H1 (cell line): Measurements from ENCODE around the gene LPP. TPM values are rescaled to one million over a fixed set of nuclear protein-coding genes. Genes with fewer than 3 reads are reported as not detected.

ENCODE experiments used
- CTCF ChIA-PET: fragments of 300-600 bp; sonication (Branson Sonifier 250); formaldehyde crosslinking; loops from one replicate; lab custom pipeline; 2021; ENCODE audit not compliant: partially characterized antibody; lab: Charles Lee
- POLR2A ChIA-PET: fragments of 300-600 bp; sonication (Branson Sonifier 250); formaldehyde crosslinking; loops from one replicate; lab custom pipeline; 2021; ENCODE audit warnings: inconsistent platforms; ENCODE audit not compliant: partially characterized antibody; lab: Charles Lee
- DNase-seq, 2 experiments: peaks; one replicate each; pipeline versions ENCODE4 v3.0.0 to v3.0.0-alpha.2; 2010 to 2022; ENCODE audit warnings: low spot score in 2 of 2, low read depth in 1 of 2, mixed read lengths in 1 of 2
- FAIRE-seq: peaks from 2 replicates; lab custom pipeline; 2011; peaks lifted over from hg19 to GRCh38; lab: Jason Lieb, UNC
- H2AFZ ChIP-seq: 2 replicates; pipeline ENCODE4 v1.8.1; 2012; ENCODE audit warnings: low read length, inconsistent platforms
- H2AK5ac ChIP-seq: 2 replicates; pipeline ENCODE4 v1.6.1; 2013; ENCODE audit warnings: low read depth, low read length
- H2BK120ac ChIP-seq: replicated peaks from 2 replicates; pipeline ENCODE3; 2013; ENCODE audit warnings: low read depth, low read length, inconsistent platforms
- H2BK12ac ChIP-seq: 2 replicates; pipeline ENCODE4 v1.6.1; 2013; ENCODE audit warnings: low read depth, low read length
- H2BK15ac ChIP-seq: 2 replicates; pipeline ENCODE4 v1.6.1; 2013; ENCODE audit warnings: low read length
- H2BK20ac ChIP-seq: 2 replicates; pipeline ENCODE4 v1.6.1; 2013; ENCODE audit warnings: low read length
- H2BK5ac ChIP-seq: 2 replicates; pipeline ENCODE4 v1.6.1; 2013; ENCODE audit warnings: low read depth, low read length
- H3K14ac ChIP-seq: 2 replicates; pipeline ENCODE4 v1.6.1; 2013; ENCODE audit warnings: inconsistent platforms; ENCODE audit not compliant: insufficient read length
- H3K18ac ChIP-seq: 2 replicates; pipeline ENCODE4 v1.6.1; 2013; ENCODE audit warnings: low read length; ENCODE audit errors: extremely low read depth
- H3K23ac ChIP-seq: 2 replicates; pipeline ENCODE4 v1.6.1; 2013; ENCODE audit warnings: inconsistent platforms; ENCODE audit not compliant: insufficient read length
- H3K23me2 ChIP-seq: 2 replicates; pipeline ENCODE4 v1.6.1; 2013; ENCODE audit warnings: low read depth, low read length
- H3K27ac ChIP-seq: 2 replicates; pipeline ENCODE4 v1.6.1; 2011; ENCODE audit warnings: low read depth, low read length, inconsistent platforms
- H3K27me3 ChIP-seq, 4 experiments: replicated peaks in 1 of 4; 1 replicate in 1 of 4; 2 replicates in 3 of 4; pipeline versions ENCODE4 v1.6.1 to v1.8.1; 2011 to 2013; ENCODE audit warnings: low read length in 3 of 4, mild to moderate bottlenecking in 3 of 4, inconsistent platforms in 2 of 4, mixed read lengths in 2 of 4, moderate library complexity in 1 of 4; ENCODE audit not compliant: control insufficient read depth in 3 of 4, insufficient read depth in 3 of 4; ENCODE audit errors: extremely low read depth in 1 of 4
- H3K36me3 ChIP-seq, 4 experiments: 2 replicates each; pipeline versions ENCODE4 v1.6.1 to v1.8.1; 2011 to 2013; ENCODE audit warnings: mild to moderate bottlenecking in 4 of 4, low read length in 3 of 4, moderate library complexity in 2 of 4, control low read depth in 1 of 4, inconsistent platforms in 1 of 4; ENCODE audit not compliant: insufficient read depth in 4 of 4, control insufficient read depth in 2 of 4
- H3K4ac ChIP-seq: replicated peaks from 2 replicates; pipeline ENCODE3; 2013; ENCODE audit warnings: low read length, low read depth, mixed read lengths, inconsistent platforms; ENCODE audit not compliant: insufficient read length
- H3K4me1 ChIP-seq, 4 experiments: replicated peaks in 1 of 4; 1 replicate in 1 of 4; 2 replicates in 3 of 4; pipeline versions ENCODE4 v1.6.1 to v1.8.1; 2011 to 2013; ENCODE audit warnings: low read length in 3 of 4, inconsistent platforms in 2 of 4, mixed read lengths in 1 of 4; ENCODE audit not compliant: insufficient read depth in 4 of 4, control insufficient read depth in 3 of 4
- H3K4me2 ChIP-seq, 2 experiments: 2 replicates each; pipeline versions ENCODE4 v1.6.1 to v1.8.1; 2011 to 2013; ENCODE audit warnings: low read depth in 2 of 2, low read length in 2 of 2, control low read depth in 1 of 2, inconsistent platforms in 1 of 2, mild to moderate bottlenecking in 1 of 2; ENCODE audit not compliant: insufficient read depth in 1 of 2
- H3K4me3 ChIP-seq, 4 experiments: fragments of 200-600, 300-600 bp in 1 of 4; sonication (generic), shearing (Covaris generic), sonication (Bioruptor Twin) in 1 of 4; 2 replicates each; pipeline versions ENCODE4 v1.5.1 to v1.8.1; 2011 to 2016; ENCODE audit warnings: low read length in 4 of 4, low read depth in 3 of 4, control low read depth in 2 of 4, inconsistent platforms in 2 of 4, mild to moderate bottlenecking in 2 of 4, mixed read lengths in 1 of 4, moderate library complexity in 1 of 4; ENCODE audit not compliant: insufficient read depth in 2 of 4; ENCODE audit errors: extremely low read depth in 1 of 4
- H3K56ac ChIP-seq: replicated peaks from 2 replicates; pipeline ENCODE3; 2013; ENCODE audit warnings: low read depth, mild to moderate bottlenecking, mixed read lengths, low read length, inconsistent platforms; ENCODE audit not compliant: insufficient read length
- H3K79me1 ChIP-seq: 2 replicates; pipeline ENCODE4 v1.6.1; 2013; ENCODE audit warnings: low read depth, low read length, control low read depth
- H3K79me2 ChIP-seq, 2 experiments: 2 replicates each; pipeline versions ENCODE4 v1.6.1 to v1.8.1; 2012 to 2013; ENCODE audit warnings: low read length in 2 of 2, mild to moderate bottlenecking in 2 of 2, inconsistent platforms in 1 of 2; ENCODE audit not compliant: insufficient read depth in 2 of 2, control insufficient read depth in 1 of 2
- H3K9ac ChIP-seq, 4 experiments: replicated peaks in 1 of 4; 1 replicate in 1 of 4; 2 replicates in 3 of 4; pipeline versions ENCODE4 v1.6.1 to v1.8.1; 2011 to 2013; ENCODE audit warnings: low read depth in 3 of 4, low read length in 3 of 4, control low read depth in 2 of 4, mild to moderate bottlenecking in 2 of 4, moderate library complexity in 2 of 4, inconsistent platforms in 1 of 4; ENCODE audit errors: extremely low read depth in 1 of 4
- H3K9me3 ChIP-seq, 2 experiments: 2 replicates each; pipeline versions ENCODE4 v1.6.1 to v1.8.1; 2012 to 2013; ENCODE audit warnings: mild to moderate bottlenecking in 2 of 2, moderate library complexity in 2 of 2, control low read depth in 1 of 2, inconsistent platforms in 1 of 2, low read depth in 1 of 2, low read length in 1 of 2, mixed read lengths in 1 of 2; ENCODE audit not compliant: insufficient read depth in 2 of 2
- H4K20me1 ChIP-seq, 2 experiments: replicated peaks in 1 of 2; 2 replicates each; pipeline versions ENCODE3 to v1.8.1; 2011 to 2013; ENCODE audit warnings: inconsistent platforms in 2 of 2, low read length in 2 of 2, mild to moderate bottlenecking in 1 of 2; ENCODE audit not compliant: insufficient read depth in 2 of 2, control insufficient read depth in 1 of 2
- H4K5ac ChIP-seq: 2 replicates; pipeline ENCODE4 v1.6.1; 2013; ENCODE audit warnings: low read length, low read depth, mixed read lengths, inconsistent platforms; ENCODE audit not compliant: insufficient read length
- H4K8ac ChIP-seq: 2 replicates; pipeline ENCODE4 v1.8.0; 2013; ENCODE audit warnings: mild to moderate bottlenecking, moderate library complexity, low read length, inconsistent platforms; ENCODE audit not compliant: insufficient read depth; ENCODE audit errors: extremely low read depth
- H4K91ac ChIP-seq: replicated peaks from 2 replicates; pipeline ENCODE3; 2013; ENCODE audit warnings: low read length, mixed read lengths, inconsistent platforms; ENCODE audit not compliant: insufficient read length
- CEBPB ChIP-seq: IDR thresholded peaks from 2 replicates; pipeline ENCODE4 v1.6.1; 2012; ENCODE audit warnings: low read depth, low read length
- CHD1 ChIP-seq: IDR thresholded peaks from 2 replicates; pipeline ENCODE4 v1.6.1; 2012; ENCODE audit warnings: low read depth, low read length, improper control_type of control experiment
- CHD2 ChIP-seq: IDR thresholded peaks from 2 replicates; pipeline ENCODE4 v1.6.1; 2012; ENCODE audit warnings: low read length, improper control_type of control experiment
- EGR1 ChIP-seq: IDR thresholded peaks from 2 replicates; pipeline ENCODE4 v1.6.1; 2011; ENCODE audit warnings: low read depth, low read length, borderline replicate concordance
- EZH2 ChIP-seq: fragments of 200-600 bp; sonication (generic); IDR thresholded peaks from 2 replicates; pipeline ENCODE4 v1.7.1; 2012; ENCODE audit warnings: low read depth, mild to moderate bottlenecking, moderate library complexity, low read length, inconsistent platforms; ENCODE audit not compliant: severe bottlenecking
- HDAC6 ChIP-seq: IDR thresholded peaks from one replicate; pipeline ENCODE4 v1.7.1; 2012; ENCODE audit warnings: low read depth, mild to moderate bottlenecking, inconsistent platforms, low read length, moderate library complexity
- KDM5A ChIP-seq: fragments of 200-600 bp; IDR thresholded peaks from 2 replicates; pipeline ENCODE4 v1.7.1; 2012; ENCODE audit warnings: mild to moderate bottlenecking, low read length, inconsistent platforms, mixed read lengths
- MAFK ChIP-seq: IDR thresholded peaks from 2 replicates; pipeline ENCODE4 v1.6.1; 2012; ENCODE audit warnings: low read depth, mild to moderate bottlenecking, improper control_type of control experiment, low read length
- MAX ChIP-seq: IDR thresholded peaks from 2 replicates; pipeline ENCODE4 v1.6.1; 2012; ENCODE audit warnings: inconsistent platforms
- RBBP5 ChIP-seq: IDR thresholded peaks from 2 replicates; pipeline ENCODE4 v1.7.1; 2012; ENCODE audit warnings: low read depth, mild to moderate bottlenecking, inconsistent platforms, low read length, moderate library complexity, borderline replicate concordance
- RFX5 ChIP-seq: IDR thresholded peaks from 2 replicates; pipeline ENCODE4 v1.6.1; 2011; ENCODE audit warnings: low read depth, low read length, improper control_type of control experiment, borderline replicate concordance
- RXRA ChIP-seq: IDR thresholded peaks from 2 replicates; pipeline ENCODE4 v1.6.1; 2011; ENCODE audit warnings: low read depth, mild to moderate bottlenecking, low read length, moderate library complexity; ENCODE audit not compliant: insufficient read depth
- SIRT6 ChIP-seq: IDR thresholded peaks from one replicate; pipeline ENCODE4 v1.7.1; 2012; ENCODE audit warnings: low read length, inconsistent platforms
- TEAD4 ChIP-seq: IDR thresholded peaks from 2 replicates; pipeline ENCODE4 v1.6.1; 2012; ENCODE audit warnings: low read depth, low read length, inconsistent platforms, mixed read lengths
- WGBS, 2 experiments: shearing (Covaris generic) in 1 of 2; methylation state at CpG; one replicate each; pipeline versions ENCODE4 v1.1.6 to v1.1.7; 2013 to 2015; ENCODE audit warnings: low lambda C conversion rate in 2 of 2, mixed read lengths in 2 of 2, inconsistent platforms in 1 of 2, low coverage in 1 of 2, missing lambda C conversion rate in 1 of 2; ENCODE audit not compliant: insufficient replicate concordance in 2 of 2, insufficient coverage in 1 of 2, insufficient read length in 1 of 2; ENCODE audit errors: extremely low coverage in 1 of 2, missing lambda C conversion rate in 1 of 2; 5-methylcytosine and 5-hydroxymethylcytosine counted together
- polyA plus RNA-seq, 7 experiments: library from polyadenylated mRNA; depleted of rRNA in 3 of 7; stranded (reverse) in 5 of 7; unstranded in 2 of 7; fragments of >200 nt in 5 of 7; fragments of 200-250 nt in 2 of 7; gene quantifications; 1 replicate in 5 of 7; 2 replicates in 1 of 7; 4 replicates in 1 of 7; pipeline versions ENCODE4 v1.2.1 to v1.2.3, GENCODE V29; 2011 to 2013; ENCODE audit warnings: missing spikeins in 2 of 7, mixed read lengths in 2 of 7
- total RNA-seq: library from RNA; stranded (reverse); fragmentation: NEBNext Ultra II Directional; extraction: Animal tissue kit (Norgen Biotek cat#: 25700); gene quantifications from 2 replicates; pipeline ENCODE4 v1.2.1, GENCODE V29; 2021

LPP gene
- total and polyA plus RNA-seq, 2 of the 8 experiments (the other 6 are each of a cell fraction or from before 2014, with no cell fraction given) = 10.0 to 53.3 TPM

GRCh38 chr3:188261011-188261410 lies 107.1 kb downstream of the LPP start:
- no peaks in the 10 kb centered on the region; the same call in 1 of the 2 replicates for H3K79me1 ChIP-seq
- H3K14ac ChIP-seq = no peak overlapping the region
- no peak overlapping the region for H3K4me3 ChIP-seq
- no peak overlapping the region for H3K56ac ChIP-seq
- H2BK120ac ChIP-seq = no peak overlapping the region
- no peak overlapping the region for H2BK12ac ChIP-seq
- no peak overlapping the region for H2AFZ ChIP-seq
- WGBS, 2 experiments = 85% methylated on average over 4 of the region's 4 CpGs; no CpG with 5 or more reads in 1 of the 2 experiments
- no peaks in the 10 kb centered on the region for H3K36me3 ChIP-seq
- ChIA-PET POLR2A (no interaction called here), CTCF (interaction anchor here (1.6 to 2.5 kb wide), 2 partner anchors 53 to 520 kb away, joined by 4 to 9 read pairs; no protein-coding TSS in a partner anchor)
- no peak overlapping the region for H4K8ac ChIP-seq
- no peaks in the 10 kb centered on the region for H3K27me3 ChIP-seq
- no peak overlapping the region for H2BK15ac ChIP-seq
- H4K20me1 ChIP-seq = no peaks in the 10 kb centered on the region
- no peak overlapping the region for H3K4me2 ChIP-seq
- H3K4me1 ChIP-seq = peaks cover 0 to 2% (median 1%) of the 10 kb centered on the region in 4 experiments; a peak in 2 of 7 replicates
- no peak overlapping the region for H2BK5ac ChIP-seq
- no peaks in the 10 kb centered on the region for H3K9me3 ChIP-seq
- H4K5ac ChIP-seq = no peak overlapping the region
- DNase-seq (no peak), FAIRE-seq (no peak)
- H2AK5ac ChIP-seq = no peak overlapping the region
- no peak overlapping the region for H4K91ac ChIP-seq
- no peak overlapping the region for H3K4ac ChIP-seq
- no peaks in the 10 kb centered on the region for H3K79me2 ChIP-seq
- H3K9ac ChIP-seq = no peak overlapping the region
- peaks cover 1% of the 10 kb centered on the region; the same call in 1 of the 2 replicates for H3K23me2 ChIP-seq
- no peak overlapping the region for H3K18ac ChIP-seq
- H3K23ac ChIP-seq = no peak overlapping the region
- H3K27ac ChIP-seq = no peak overlapping the region
- no peak overlapping the region for H2BK20ac ChIP-seq
- no peak for TF ChIP-seq MAX
- no peak for TF ChIP-seq KDM5A
- no peak for TF ChIP-seq RXRA
- no peak for TF ChIP-seq EGR1
- no peak for TF ChIP-seq EZH2
- no peak for TF ChIP-seq CHD2
- TF ChIP-seq CEBPB = no peak
- no peak for TF ChIP-seq RFX5
- no peak for TF ChIP-seq TEAD4
- no peak for TF ChIP-seq CHD1
- no peak for TF ChIP-seq RBBP5
- TF ChIP-seq MAFK = no peak
- TF ChIP-seq HDAC6 = no peak
- TF ChIP-seq SIRT6 = no peak
